ENCODE data around the gene OR14A2. TPM values are rescaled to one million over a fixed set of nuclear protein-coding genes. Genes with fewer than 3 reads are reported as not detected.
"Not testable (repeated sequence)": the region's sequence is repeated elsewhere in the genome, so short reads cannot be mapped to it uniquely, and the experiment has no call there.

Gene OR14A2
- total RNA-seq, 1 experiment from 2014 or later = not detected

DNA sequence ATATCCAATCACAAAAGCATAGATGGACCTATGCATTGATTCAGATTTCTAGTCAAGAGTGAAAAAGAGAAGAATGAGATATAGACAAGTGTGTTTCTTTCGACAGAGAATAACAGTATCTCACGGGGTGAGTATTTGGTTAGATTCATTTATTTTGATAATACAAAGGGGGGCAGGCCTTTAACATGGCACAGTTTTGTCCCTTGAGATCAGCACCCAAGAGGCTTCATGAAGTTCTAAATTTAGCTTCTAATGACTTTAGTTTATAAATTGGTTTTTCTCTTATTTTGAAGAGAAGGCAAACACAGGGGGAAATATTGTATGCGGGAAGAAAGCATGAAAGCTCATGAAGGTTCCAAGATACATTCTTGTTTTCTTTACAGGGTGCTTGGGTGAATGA is 12.5 kb upstream of the OR14A2 start, which contains the start of gene OR1C1:
TSS of gene OR1C1 (minus strand) at position 101 of the 400 bp plus-strand sequence. CDS start 2,150 bp downstream, outside the sequence.
- H3K4me1 ChIP-seq (replicated peaks; ENCODE audit: insufficient read depth) = no peaks in the 10 kb centered on the region
- no TSS peak for BruUV-seq (replicated peaks)
- no peaks in the 10 kb centered on the region for H3K27me3 ChIP-seq (ENCODE audit: insufficient read depth, low read depth)
- no peaks in the 10 kb centered on the region for H3F3A ChIP-seq (ENCODE audit: insufficient read depth, low read depth)
- intact Hi-C loops (cut with micrococcal nuclease; ENCODE audit: unreplicated experiment) = no loop called here
- no peak within 1 kb of the TSS for H3K27ac ChIP-seq
- H3K4me2 ChIP-seq = no peak within 1 kb of the TSS
- H3K79me2 ChIP-seq (ENCODE audit: low read depth) = no peaks in the 10 kb centered on the region
- H3K36me3 ChIP-seq (ENCODE audit: low read depth) = no peaks in the 10 kb centered on the region
- POLR2A ChIA-PET (ENCODE audit: unreplicated experiment) = no interaction called here
- TF ChIP-seq CTCF (conservative IDR thresholded peaks at IDR 0.05) = no peak
- no peak for TF ChIP-seq EZH2 (IDR thresholded peaks at IDR 0.05; ENCODE audit: low read depth)
- H2AFZ ChIP-seq = no peak within 1 kb of the TSS
- no peaks in the 10 kb centered on the region for H4K20me1 ChIP-seq (ENCODE audit: insufficient read depth)
- no peak within 1 kb of the TSS for H3K4me3 ChIP-seq
- CTCF ChIA-PET = no interaction called here
- no peaks in the 10 kb centered on the region for H3K9me2 ChIP-seq (ENCODE audit: insufficient read depth)
- H3K9me3 ChIP-seq (ENCODE audit: insufficient read depth, low read depth) = no peaks in the 10 kb centered on the region
- no peak for DNase-seq

DNA sequence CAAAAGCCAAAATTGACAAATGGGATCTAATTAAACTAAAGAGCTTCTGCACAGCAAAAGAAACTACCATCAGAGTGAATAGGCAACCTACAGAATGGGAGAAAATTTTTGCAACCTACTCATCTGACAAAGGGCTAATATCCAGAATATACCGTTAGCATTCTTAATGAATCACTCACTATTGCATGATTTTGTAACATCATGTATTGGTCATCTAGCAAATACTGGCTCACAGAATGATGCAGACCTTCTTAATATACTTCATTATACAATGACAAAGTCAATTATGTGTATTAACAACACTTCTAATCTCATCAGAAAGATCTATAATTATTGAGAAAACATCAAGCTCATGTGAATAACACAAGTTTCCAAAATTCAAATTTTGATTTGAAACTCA is 6.4 kb upstream of the OR14A2 start:
- DNase-seq; H3K36me3 ChIP-seq (ENCODE audit: low read depth); H3K27me3 ChIP-seq (ENCODE audit: insufficient read depth, low read depth); CTCF ChIA-PET; H3K9me2 ChIP-seq (ENCODE audit: insufficient read depth); H2AFZ ChIP-seq; H3F3A ChIP-seq (ENCODE audit: insufficient read depth, low read depth); H4K20me1 ChIP-seq (ENCODE audit: insufficient read depth); POLR2A ChIA-PET (ENCODE audit: unreplicated experiment); H3K4me3 ChIP-seq; intact Hi-C loops (cut with micrococcal nuclease; ENCODE audit: unreplicated experiment); H3K4me1 ChIP-seq (replicated peaks; ENCODE audit: insufficient read depth); H3K27ac ChIP-seq; H3K79me2 ChIP-seq (ENCODE audit: low read depth); H3K9me3 ChIP-seq (ENCODE audit: insufficient read depth, low read depth); BruUV-seq (replicated peaks); H3K4me2 ChIP-seq: not testable (repeated sequence)

DNA sequence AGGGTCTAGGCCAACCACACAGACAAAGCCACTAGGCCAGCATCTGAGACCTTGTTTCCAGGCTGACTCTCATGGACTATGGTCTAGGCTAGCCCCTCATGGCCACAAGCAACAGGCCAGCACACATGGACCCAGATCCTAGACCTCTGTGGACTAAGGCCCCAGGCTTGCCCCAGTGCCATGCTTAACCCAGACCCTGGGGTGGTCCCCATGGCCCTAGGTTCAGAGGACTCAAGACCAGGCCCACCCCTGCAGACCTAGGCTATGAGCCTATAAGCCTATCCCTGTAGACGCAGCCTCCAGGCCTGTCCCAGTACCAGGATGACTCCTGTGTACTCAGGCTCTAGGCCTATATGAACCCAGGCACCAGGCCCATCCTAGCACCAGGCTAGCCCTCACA is 1.9 kb upstream of the OR14A2 start:
- Histone ChIP-seq H3F3A (ENCODE audit: insufficient read depth, low read depth) (no peaks in the 10 kb centered on the region), H3K4me1 (replicated peaks; ENCODE audit: insufficient read depth) (no peaks in the 10 kb centered on the region), H4K20me1 (ENCODE audit: insufficient read depth) (no peaks in the 10 kb centered on the region), H3K9me3 (ENCODE audit: insufficient read depth, low read depth) (no peaks in the 10 kb centered on the region), H3K9me2 (ENCODE audit: insufficient read depth) (no peaks in the 10 kb centered on the region; the same call in 1 of the 2 replicates), H3K27me3 (ENCODE audit: insufficient read depth, low read depth) (no peaks in the 10 kb centered on the region), H2AFZ (no peak overlapping the region), H3K36me3 (ENCODE audit: low read depth) (no peaks in the 10 kb centered on the region), H3K79me2 (ENCODE audit: low read depth) (no peaks in the 10 kb centered on the region), H3K4me2 (no peak overlapping the region), H3K4me3 (no peak overlapping the region), H3K27ac (no peak overlapping the region)
- intact Hi-C loops (cut with micrococcal nuclease; ENCODE audit: unreplicated experiment) = no loop called here
- no peak for DNase-seq
- ChIA-PET CTCF (no interaction called here), POLR2A (ENCODE audit: unreplicated experiment) (no interaction called here)
- TF ChIP-seq EZH2 (IDR thresholded peaks at IDR 0.05; ENCODE audit: low read depth) (no peak), CTCF (conservative IDR thresholded peaks at IDR 0.05) (no peak)
- no TSS peak for BruUV-seq (replicated peaks)

- Histone ChIP-seq H3K9me2 (ENCODE audit: insufficient read depth) (no peaks in the 10 kb centered on the region; the same call in 1 of the 2 replicates), H3K4me1 (replicated peaks; ENCODE audit: insufficient read depth) (no peaks in the 10 kb centered on the region), H4K20me1 (ENCODE audit: insufficient read depth) (no peaks in the 10 kb centered on the region), H3K4me2 (no peak overlapping the region), H3K27me3 (ENCODE audit: insufficient read depth, low read depth) (no peaks in the 10 kb centered on the region), H3K4me3 (no peak overlapping the region), H3K27ac (no peak overlapping the region), H3F3A (ENCODE audit: insufficient read depth, low read depth) (no peaks in the 10 kb centered on the region), H2AFZ (no peak overlapping the region), H3K9me3 (ENCODE audit: insufficient read depth, low read depth) (no peaks in the 10 kb centered on the region), H3K36me3 (ENCODE audit: low read depth) (no peaks in the 10 kb centered on the region), H3K79me2 (ENCODE audit: low read depth) (no peaks in the 10 kb centered on the region)
- ChIA-PET POLR2A (ENCODE audit: unreplicated experiment) (no interaction called here), CTCF (no interaction called here)
- DNase-seq = no peak
- intact Hi-C loops (cut with micrococcal nuclease; ENCODE audit: unreplicated experiment) = no loop called here
- no TSS peak for BruUV-seq (replicated peaks)
- TF ChIP-seq CTCF (conservative IDR thresholded peaks at IDR 0.05) (no peak), EZH2 (IDR thresholded peaks at IDR 0.05; ENCODE audit: low read depth) (no peak)
Observed at GRCh38 chr1:247747616-247748015, 325 bp downstream of the OR14A2 start.
